Stomach (tissue), 4 donors: ENCODE measurements around the gene KIAA0930.

Experiments
- EP300 ChIP-seq: sonication (generic); formaldehyde crosslinking; IDR thresholded peaks from one replicate; pipeline ENCODE4 v1.6.1; 2017; ENCODE audit warnings: antibody characterized with exemption
- POLR2A ChIP-seq, 4 donors: fragments of 450-650 bp; IDR thresholded peaks; one replicate each; pipeline ENCODE4 v1.6.1; 2016; ENCODE audit warnings: antibody characterized with exemption in 4 of 4, control low read depth in 2 of 4, mild to moderate bottlenecking in 1 of 4, moderate library complexity in 1 of 4
- POLR2AphosphoS5 ChIP-seq, 3 donors: sonication (generic); formaldehyde crosslinking; IDR thresholded peaks; one replicate each; pipeline ENCODE4 v1.6.1; 2016; ENCODE audit warnings: antibody characterized with exemption in 3 of 3
- TF ChIP-seq, protein P1 (sequence below), 7 experiments: fragments of 450-650 bp in 4 of 7; fragments of 200-600 bp in 3 of 7; sonication (generic) in 3 of 7; IDR thresholded peaks; one replicate each; pipeline ENCODE4 v1.5.1; 2016 to 2019; ENCODE audit warnings: antibody characterized with exemption in 7 of 7, control low read depth in 2 of 7, mild to moderate bottlenecking in 1 of 7

DNA sequence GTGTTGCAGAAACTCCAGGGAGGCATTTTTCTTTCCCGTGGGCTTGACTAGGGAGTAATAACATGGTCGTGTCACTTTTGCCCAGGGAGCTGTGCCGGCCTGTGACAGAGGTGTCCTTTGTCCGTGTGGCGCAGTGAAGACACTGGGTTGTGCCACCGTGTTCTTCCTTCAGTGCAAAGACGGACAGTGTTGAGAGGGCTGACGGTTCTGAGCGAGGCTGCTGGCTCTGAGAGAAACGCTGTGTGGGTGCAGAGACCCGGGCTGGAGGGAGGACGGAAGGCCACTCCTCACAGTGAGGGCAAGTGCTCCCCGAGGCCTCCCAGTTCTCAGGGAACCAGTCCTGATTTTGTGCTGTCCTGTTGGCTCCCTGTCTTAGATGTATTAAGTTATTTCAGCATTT is 56.7 kb downstream of the KIAA0930 start:
- TF ChIP-seq, protein P1, sequence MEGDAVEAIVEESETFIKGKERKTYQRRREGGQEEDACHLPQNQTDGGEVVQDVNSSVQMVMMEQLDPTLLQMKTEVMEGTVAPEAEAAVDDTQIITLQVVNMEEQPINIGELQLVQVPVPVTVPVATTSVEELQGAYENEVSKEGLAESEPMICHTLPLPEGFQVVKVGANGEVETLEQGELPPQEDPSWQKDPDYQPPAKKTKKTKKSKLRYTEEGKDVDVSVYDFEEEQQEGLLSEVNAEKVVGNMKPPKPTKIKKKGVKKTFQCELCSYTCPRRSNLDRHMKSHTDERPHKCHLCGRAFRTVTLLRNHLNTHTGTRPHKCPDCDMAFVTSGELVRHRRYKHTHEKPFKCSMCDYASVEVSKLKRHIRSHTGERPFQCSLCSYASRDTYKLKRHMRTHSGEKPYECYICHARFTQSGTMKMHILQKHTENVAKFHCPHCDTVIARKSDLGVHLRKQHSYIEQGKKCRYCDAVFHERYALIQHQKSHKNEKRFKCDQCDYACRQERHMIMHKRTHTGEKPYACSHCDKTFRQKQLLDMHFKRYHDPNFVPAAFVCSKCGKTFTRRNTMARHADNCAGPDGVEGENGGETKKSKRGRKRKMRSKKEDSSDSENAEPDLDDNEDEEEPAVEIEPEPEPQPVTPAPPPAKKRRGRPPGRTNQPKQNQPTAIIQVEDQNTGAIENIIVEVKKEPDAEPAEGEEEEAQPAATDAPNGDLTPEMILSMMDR (IDR thresholded peaks at IDR 0.05), result no peak
- TF ChIP-seq EP300 (no peak), POLR2A (IDR thresholded peaks at IDR 0.05) (no peak), POLR2AphosphoS5 (IDR thresholded peaks at IDR 0.05) (no peak)
